ENCODE measurements around the gene NEURL1B. TPM values are rescaled to one million over a fixed set of nuclear protein-coding genes. Genes with fewer than 3 reads are reported as not detected.

The NEURL1B gene
- total RNA-seq, 3 donors from 2014 or later: 0.03 to 0.13 (median 0.05) TPM

GRCh38 chr5:172620506-172620905 lies 20.6 kb upstream of the NEURL1B start:
- no peak for ATAC-seq
- Mint-ChIP-seq H3K4me3 (no peak overlapping the region), H3K4me1 (ENCODE audit: low read depth) (no peaks in the 10 kb centered on the region), H3K9me3 (no peaks in the 10 kb centered on the region), H3K36me3 (ENCODE audit: insufficient read depth) (no peaks in the 10 kb centered on the region), H3K27me3 (ENCODE audit: low read depth) (peaks cover 6% of the 10 kb centered on the region)
- DNase-seq: no peak

- Mint-ChIP-seq H3K4me3 (no peak overlapping the region), H3K27me3 (ENCODE audit: low read depth) (peaks cover 8% of the 10 kb centered on the region), H3K4me1 (ENCODE audit: low read depth) (no peaks in the 10 kb centered on the region), H3K36me3 (ENCODE audit: insufficient read depth) (no peaks in the 10 kb centered on the region), H3K9me3 (no peaks in the 10 kb centered on the region)
- DNase-seq (no peak), ATAC-seq (no peak)
Observed at GRCh38 chr5:172622091-172623046, 18.7 kb upstream of the NEURL1B start.

GRCh38 chr5:172623313-172623980 lies 17.6 kb upstream of the NEURL1B start:
- Mint-ChIP-seq H3K27me3 (ENCODE audit: low read depth) (peaks cover 4% of the 10 kb centered on the region), H3K4me1 (ENCODE audit: low read depth) (no peaks in the 10 kb centered on the region), H3K9me3 (no peaks in the 10 kb centered on the region), H3K36me3 (ENCODE audit: insufficient read depth) (no peaks in the 10 kb centered on the region), H3K4me3 (no peak overlapping the region)
- DNase-seq (no peak), ATAC-seq (no peak)

GRCh38 chr5:172624083-172624995 lies 16.7 kb upstream of the NEURL1B start:
- DNase-seq (no peak), ATAC-seq (no peak)
- H3K4me3 Mint-ChIP-seq: no peak overlapping the region
- H3K36me3 Mint-ChIP-seq (ENCODE audit: insufficient read depth): no peaks in the 10 kb centered on the region
- H3K4me1 Mint-ChIP-seq (ENCODE audit: low read depth): no peaks in the 10 kb centered on the region
- H3K27me3 Mint-ChIP-seq (ENCODE audit: low read depth): peaks cover 4% of the 10 kb centered on the region
- no peaks in the 10 kb centered on the region for H3K9me3 Mint-ChIP-seq

DNA sequence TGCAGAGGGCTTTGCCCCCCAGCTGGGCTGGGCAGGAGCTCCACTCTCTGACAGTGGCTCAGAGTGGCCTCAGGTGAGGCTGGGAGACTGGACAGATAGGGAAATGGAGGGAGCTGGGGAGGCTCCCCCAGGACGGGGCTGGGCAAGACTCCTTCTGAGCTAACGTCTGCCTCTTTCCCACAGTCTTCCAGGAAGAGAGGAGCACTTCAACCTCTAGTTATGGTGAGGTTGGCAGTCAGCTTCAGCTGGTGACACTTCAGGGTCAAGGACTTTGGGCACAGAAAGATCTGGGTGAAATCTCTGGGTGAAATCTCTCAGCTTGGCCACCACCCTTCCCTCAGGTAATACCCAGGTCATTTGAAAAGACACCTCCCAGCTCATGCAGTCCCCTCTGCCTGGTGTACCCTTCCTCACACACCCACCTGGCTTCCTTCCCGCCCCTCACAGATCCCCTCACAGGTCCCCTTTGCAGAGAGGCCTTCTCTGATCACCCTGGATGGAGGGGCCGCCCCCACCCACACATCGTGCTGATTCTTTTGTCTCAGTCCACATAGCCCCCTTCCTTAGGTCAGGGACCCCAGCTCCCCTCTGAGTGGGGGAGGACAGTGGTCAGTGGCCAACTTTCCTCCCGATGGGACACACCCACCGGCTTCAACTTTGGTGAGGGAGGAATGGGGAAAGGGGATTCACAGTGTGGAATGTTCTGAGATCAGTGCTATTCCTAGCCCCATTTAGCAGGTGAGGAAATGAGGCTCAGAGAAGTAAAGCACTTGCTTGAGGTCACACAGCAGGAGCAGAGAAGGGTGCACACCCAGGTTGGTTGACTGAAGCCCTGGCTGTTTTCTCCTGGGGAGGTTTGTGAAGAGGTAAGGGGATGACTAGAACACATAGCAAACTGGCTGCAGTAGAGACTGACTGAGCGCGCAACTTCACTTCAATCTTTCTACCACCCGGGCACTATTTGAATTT lies 15.8 kb upstream of the NEURL1B start:
- H3K27me3 Mint-ChIP-seq (ENCODE audit: low read depth): peaks cover 4% of the 10 kb centered on the region
- no peak overlapping the region for H3K4me3 Mint-ChIP-seq
- DNase-seq (no peak), ATAC-seq (no peak)
- H3K9me3 Mint-ChIP-seq: no peaks in the 10 kb centered on the region
- H3K4me1 Mint-ChIP-seq (ENCODE audit: low read depth): no peaks in the 10 kb centered on the region
- H3K36me3 Mint-ChIP-seq (ENCODE audit: insufficient read depth): no peaks in the 10 kb centered on the region

DNA sequence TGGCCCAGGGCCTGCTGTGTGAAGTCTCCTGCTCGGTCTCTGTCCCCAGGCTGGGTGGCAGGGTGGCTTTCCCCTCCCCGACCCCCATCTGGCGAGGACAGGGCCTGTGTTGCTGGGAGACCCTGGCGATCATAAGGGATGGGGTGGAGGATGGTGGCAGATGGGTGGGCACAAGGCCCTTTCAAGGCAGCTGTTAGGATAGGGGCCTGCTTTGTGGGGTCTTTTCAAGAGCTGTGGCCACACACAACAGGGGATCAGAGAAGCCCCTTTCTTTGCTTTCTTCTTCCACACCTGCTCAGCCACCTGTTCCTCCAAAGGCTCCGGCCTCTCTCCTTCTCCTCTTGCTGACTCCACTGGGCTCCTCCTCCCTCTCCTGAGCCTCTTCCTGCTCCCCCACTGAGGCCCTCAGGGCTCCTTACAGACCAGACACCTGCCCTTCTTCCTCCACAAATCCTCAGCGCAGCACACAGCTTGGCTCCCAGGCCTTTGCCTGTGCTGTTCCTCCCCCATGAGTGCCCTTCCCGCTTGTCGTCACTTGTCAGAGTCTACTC lies 15.0 kb upstream of the NEURL1B start:
- peaks cover 6% of the 10 kb centered on the region for H3K27me3 Mint-ChIP-seq (ENCODE audit: low read depth)
- H3K9me3 Mint-ChIP-seq: no peaks in the 10 kb centered on the region
- H3K36me3 Mint-ChIP-seq (ENCODE audit: insufficient read depth): no peaks in the 10 kb centered on the region
- DNase-seq (no peak), ATAC-seq (no peak)
- H3K4me1 Mint-ChIP-seq (ENCODE audit: low read depth): no peaks in the 10 kb centered on the region
- no peak overlapping the region for H3K4me3 Mint-ChIP-seq

GRCh38 chr5:172630082-172630481 lies 11.0 kb upstream of the NEURL1B start:
- no peaks in the 10 kb centered on the region for H3K36me3 Mint-ChIP-seq (ENCODE audit: insufficient read depth)
- no peak overlapping the region for H3K4me3 Mint-ChIP-seq
- H3K4me1 Mint-ChIP-seq (ENCODE audit: low read depth): no peaks in the 10 kb centered on the region
- peaks cover 6% of the 10 kb centered on the region for H3K27me3 Mint-ChIP-seq (ENCODE audit: low read depth)
- ATAC-seq: no peak
- no peak for DNase-seq
- no peaks in the 10 kb centered on the region for H3K9me3 Mint-ChIP-seq

GRCh38 chr5:172630482-172630881 lies 10.6 kb upstream of the NEURL1B start:
- Mint-ChIP-seq H3K4me3 (no peak overlapping the region), H3K4me1 (ENCODE audit: low read depth) (no peaks in the 10 kb centered on the region), H3K27me3 (ENCODE audit: low read depth) (peaks cover 5% of the 10 kb centered on the region), H3K9me3 (no peaks in the 10 kb centered on the region), H3K36me3 (ENCODE audit: insufficient read depth) (no peaks in the 10 kb centered on the region)
- ATAC-seq: no peak
- no peak for DNase-seq

- Mint-ChIP-seq H3K9me3 (no peaks in the 10 kb centered on the region), H3K4me1 (ENCODE audit: low read depth) (no peaks in the 10 kb centered on the region), H3K36me3 (ENCODE audit: insufficient read depth) (no peaks in the 10 kb centered on the region), H3K4me3 (no peak overlapping the region), H3K27me3 (ENCODE audit: low read depth) (peaks cover 2% of the 10 kb centered on the region)
- ATAC-seq: no peak
- DNase-seq: no peak
Observed at GRCh38 chr5:172630986-172631385, 10.1 kb upstream of the NEURL1B start.

DNA sequence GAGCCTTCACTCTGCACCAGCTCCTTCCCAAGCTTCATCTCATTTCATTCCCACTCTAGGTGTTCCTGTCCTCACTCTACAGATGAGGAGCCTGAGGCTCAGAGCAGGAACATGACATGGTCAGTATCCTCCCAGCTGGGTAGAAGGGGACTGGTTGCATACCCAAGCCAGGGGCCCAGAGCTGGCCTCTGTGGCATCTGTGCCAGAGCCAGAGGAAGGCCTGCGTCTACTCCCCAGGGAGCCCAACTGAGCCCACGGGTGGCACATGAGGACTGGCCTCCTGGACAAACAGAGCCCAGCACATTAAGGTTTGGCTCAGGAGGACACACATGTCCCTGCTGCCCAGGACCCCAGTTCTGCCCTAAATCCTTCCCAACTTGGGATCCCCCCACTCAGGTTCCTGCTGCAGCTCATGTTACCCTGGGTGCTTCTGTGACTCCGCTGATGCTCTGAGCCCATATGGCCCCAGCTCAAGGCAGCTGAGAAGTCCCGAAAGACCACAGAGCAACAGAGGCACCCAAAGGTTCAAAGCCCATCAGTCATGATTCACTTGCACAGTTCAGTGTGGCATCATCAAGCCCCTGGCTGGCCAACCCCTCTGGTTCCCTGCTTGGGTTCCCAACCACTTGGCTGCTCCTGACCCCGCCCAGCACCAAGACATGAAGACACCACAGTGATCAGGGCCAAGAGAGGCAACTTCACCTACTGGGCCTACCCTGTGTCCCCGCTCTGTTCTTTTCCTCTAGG lies 8.5 kb upstream of the NEURL1B start:
- no peaks in the 10 kb centered on the region for H3K4me1 Mint-ChIP-seq (ENCODE audit: low read depth)
- H3K9me3 Mint-ChIP-seq: no peaks in the 10 kb centered on the region
- no peak for DNase-seq
- no peak overlapping the region for H3K4me3 Mint-ChIP-seq
- no peak for ATAC-seq
- H3K27me3 Mint-ChIP-seq (ENCODE audit: low read depth): peaks cover 7% of the 10 kb centered on the region
- no peaks in the 10 kb centered on the region for H3K36me3 Mint-ChIP-seq (ENCODE audit: insufficient read depth)

GRCh38 chr5:172633403-172633970 lies 7.6 kb upstream of the NEURL1B start:
- Mint-ChIP-seq H3K9me3 (no peaks in the 10 kb centered on the region), H3K36me3 (ENCODE audit: insufficient read depth) (no peaks in the 10 kb centered on the region), H3K4me3 (no peak overlapping the region), H3K27me3 (ENCODE audit: low read depth) (peaks cover 15% of the 10 kb centered on the region), H3K4me1 (ENCODE audit: low read depth) (no peaks in the 10 kb centered on the region)
- ATAC-seq: no peak
- no peak for DNase-seq

- H3K4me3 Mint-ChIP-seq: no peak overlapping the region
- DNase-seq (no peak), ATAC-seq (no peak)
- H3K4me1 Mint-ChIP-seq (ENCODE audit: low read depth): no peaks in the 10 kb centered on the region
- H3K36me3 Mint-ChIP-seq (ENCODE audit: insufficient read depth): no peaks in the 10 kb centered on the region
- no peaks in the 10 kb centered on the region for H3K9me3 Mint-ChIP-seq
- H3K27me3 Mint-ChIP-seq (ENCODE audit: low read depth): peaks cover 18% of the 10 kb centered on the region
Observed at GRCh38 chr5:172634106-172634899, 6.8 kb upstream of the NEURL1B start.

Data from activated T-cell treated with anti-CD3 and anti-CD28 coated beads, Interleukin-2, amount 50 U/mL, for 4 hours (primary cell).